GM12878 (cell line): ENCODE data around the gene TPST1. TPM values are rescaled to one million over a fixed set of nuclear protein-coding genes. Genes with fewer than 3 reads are reported as not detected.

ENCODE experiments used
- ATAC-seq: fragments of 200-7000 bp; cut with Tn5 transposase; 3 replicates; pipeline ENCODE4 v1.9.1; 2020; ENCODE audit warnings: mild to moderate bottlenecking, moderate library complexity
- BruUV-seq: library from RNA; stranded (reverse); fragments of 400-500 nt; replicated peaks from 2 replicates; lab custom pipeline; 2021; lab: Mats Ljungman, UMichigan
- CTCF ChIA-PET: fragments of 300-600 bp; sonication (Branson Sonifier 250); formaldehyde crosslinking; extraction: SDS; loops from one replicate; lab custom pipeline; 2021; ENCODE audit warnings: inconsistent platforms; lab: Yijun Ruan, JAX
- POLR2A ChIA-PET: fragments of 350-600 bp; formaldehyde crosslinking; extraction: SDS; loops from one replicate; lab custom pipeline; 2021; ENCODE audit warnings: inconsistent platforms; lab: Charles Lee
- RAD21 ChIA-PET: fragments of 300-600 bp; sonication (Branson Sonifier 250); formaldehyde crosslinking; loops from one replicate; lab custom pipeline; 2023; ENCODE audit warnings: antibody characterized with exemption; ENCODE audit not compliant: unreplicated experiment; lab: Charles Lee
- SMC1A ChIA-PET: fragments of 300-600 bp; sonication (Branson Sonifier 250); formaldehyde crosslinking; loops from one replicate; lab custom pipeline; 2023; ENCODE audit not compliant: unreplicated experiment, uncharacterized antibody; lab: Charles Lee
- DNase-seq: peaks from one replicate; pipeline ENCODE4 v3.0.0-alpha.2; 2011; ENCODE audit warnings: low read depth, low spot score
- FAIRE-seq: peaks from 3 replicates; lab custom pipeline; 2011; peaks lifted over from hg19 to GRCh38; lab: Jason Lieb, UNC
- H2AFZ ChIP-seq: 2 replicates; pipeline ENCODE4 v1.6.0; 2011; ENCODE audit warnings: low read depth, low read length, control low read depth; ENCODE audit not compliant: control insufficient read depth
- H3K27ac ChIP-seq: 2 replicates; pipeline ENCODE4 v1.5.1; 2011; ENCODE audit warnings: control low read depth; ENCODE audit not compliant: control insufficient read depth, insufficient read depth
- H3K27me3 ChIP-seq, 2 experiments: replicated peaks in 1 of 2; 2 replicates each; pipeline versions ENCODE4 v1.6.0 to v1.6.1; 2011; ENCODE audit warnings: low read length in 1 of 2; ENCODE audit not compliant: control insufficient read depth in 2 of 2, insufficient read depth in 2 of 2
- H3K36me3 ChIP-seq, 2 experiments: 2 replicates each; pipeline ENCODE4 v1.5.1; 2011; ENCODE audit warnings: low read length in 1 of 2; ENCODE audit not compliant: control insufficient read depth in 2 of 2, insufficient read depth in 2 of 2
- H3K4me1 ChIP-seq: 2 replicates; pipeline ENCODE4 v1.6.1; 2011; ENCODE audit warnings: mild to moderate bottlenecking, low read length, moderate library complexity, mixed read lengths; ENCODE audit not compliant: control insufficient read depth, insufficient read depth
- H3K4me2 ChIP-seq: 2 replicates; pipeline ENCODE4 v1.6.0; 2011; ENCODE audit warnings: control low read depth; ENCODE audit not compliant: control insufficient read depth, insufficient read depth
- H3K4me3 ChIP-seq: fragments of 200-600 bp; sonication (generic); 2 replicates; pipeline ENCODE4 v1.5.1; 2016
- H3K79me2 ChIP-seq: 2 replicates; pipeline ENCODE4 v1.6.0; 2011; ENCODE audit warnings: low read length; ENCODE audit not compliant: control insufficient read depth, insufficient read depth
- H3K9ac ChIP-seq: 2 replicates; pipeline ENCODE4 v1.8.0; 2011; ENCODE audit warnings: low read length, control low read depth, mixed read lengths; ENCODE audit not compliant: control insufficient read depth, insufficient read depth
- H3K9me3 ChIP-seq: replicated peaks from 3 replicates; pipeline ENCODE4 v1.5.1; 2011; ENCODE audit warnings: mild to moderate bottlenecking, low read length; ENCODE audit not compliant: control insufficient read depth, insufficient read depth
- H4K20me1 ChIP-seq: 2 replicates; pipeline ENCODE4 v1.6.0; 2011; ENCODE audit not compliant: control insufficient read depth, insufficient read depth
- DPF2 ChIP-seq: fragments of 450-650 bp; IDR thresholded peaks from 2 replicates; pipeline ENCODE4 v1.6.1; 2017; ENCODE audit warnings: mild to moderate bottlenecking
- WGBS: methylation state at CpG from one replicate; pipeline ENCODE4 v1.1.6; 2016; ENCODE audit warnings: low lambda C conversion rate; ENCODE audit not compliant: insufficient replicate concordance, insufficient coverage; ENCODE audit errors: missing lambda C conversion rate; 5-methylcytosine and 5-hydroxymethylcytosine counted together
- in situ Hi-C: fragments of 300-500 bp; cut with MboI; formaldehyde crosslinking; loops from 9 replicates; pipeline ENCODE4 v1.14.3; 2018; ENCODE audit warnings: mixed read lengths
- intact Hi-C: fragments of 100-400 bp; cut with micrococcal nuclease; formaldehyde crosslinking; loops from one replicate; pipeline ENCODE4 v1.14.2; 2022; ENCODE audit not compliant: unreplicated experiment
- polyA plus RNA-seq, 11 experiments: library from polyadenylated mRNA; depleted of rRNA in 4 of 11; unstranded in 6 of 11; stranded (reverse) in 5 of 11; fragments of >200 nt; fragmentation: Nextera tagmentation in 4 of 11; fragmentation: Illumina TruSeq in 1 of 11; extraction: Ambion mirVana in 4 of 11; extraction: Trizol in 1 of 11; gene quantifications; 1 replicate in 1 of 11; 2 replicates in 10 of 11; pipeline versions ENCODE4 v1.2.1 to v1.2.3, GENCODE V29; 2011 to 2016; ENCODE audit warnings: inconsistent platforms in 2 of 11, missing spikeins in 2 of 11, low read depth in 1 of 11
- total RNA-seq, 4 experiments: library from RNA; depleted of rRNA in 3 of 4; stranded (reverse); fragments of >200 nt in 3 of 4; fragmentation: Illumina TruSeq in 1 of 4; extraction: Trizol in 1 of 4; gene quantifications; 2 replicates each; pipeline versions ENCODE4 v1.2.1 to v1.2.3, GENCODE V29; 2013 to 2021
- TF ChIP-seq, protein P1 (sequence below): fragments of 450-650 bp; formaldehyde crosslinking; IDR thresholded peaks from 2 replicates; pipeline ENCODE4 v1.5.0; 2022; ENCODE audit warnings: mild to moderate bottlenecking, missing genetic modification characterization
- TF ChIP-seq, protein P2 (sequence below): fragments of 450-650 bp; IDR thresholded peaks from 2 replicates; pipeline ENCODE4 v1.6.1; 2016; ENCODE audit warnings: mild to moderate bottlenecking

TPST1 gene
- total and polyA plus RNA-seq, 10 of the 15 experiments (the other 5 are each of a cell fraction or from before 2014, with no cell fraction given), result 1.1 to 10.6 (median 7.5) TPM

DNA sequence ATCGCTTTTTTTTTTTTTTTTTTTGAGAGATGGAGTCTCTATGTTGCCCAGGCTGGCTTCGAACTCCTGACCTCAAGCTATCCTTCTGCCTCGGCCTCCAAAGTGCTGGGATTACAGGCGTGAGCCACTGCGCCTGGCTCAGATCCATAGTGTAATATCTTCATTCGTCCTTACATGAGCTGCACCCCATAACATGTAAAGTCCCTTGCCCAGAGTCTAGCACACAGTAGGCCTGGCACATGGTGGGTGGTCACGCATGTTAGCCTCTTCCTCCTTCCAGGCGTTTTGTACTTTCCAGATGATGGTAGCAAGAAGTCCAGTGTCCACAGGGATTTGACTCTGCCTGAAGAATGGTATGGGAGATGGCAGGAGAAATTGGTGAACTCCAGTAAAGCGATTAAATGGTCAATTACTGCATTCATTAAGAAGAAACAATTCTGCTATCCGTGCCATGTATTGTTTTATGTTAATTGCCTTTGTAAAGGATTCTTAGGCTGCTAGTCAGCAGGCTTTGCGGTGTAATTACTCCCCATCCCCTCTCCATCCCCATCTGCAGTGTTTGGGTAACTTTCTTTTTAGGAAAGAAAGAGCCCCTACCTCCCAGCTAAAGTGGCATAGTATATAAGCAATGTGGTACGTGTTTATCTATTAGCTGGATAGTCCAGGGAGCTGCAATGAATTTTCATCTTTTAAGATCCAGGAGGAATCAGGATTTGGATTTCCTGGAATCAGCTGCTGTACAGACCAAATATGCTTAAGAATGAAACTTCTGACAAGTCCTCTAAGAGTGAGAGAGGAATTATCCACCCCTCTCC, 1.2 kb downstream of the TPST1 start:
- H4K20me1 ChIP-seq, result no peaks in the 10 kb centered on the region
- FAIRE-seq (no peak), DNase-seq (no peak), ATAC-seq (no peak)
- H2AFZ ChIP-seq, result peak overlapping the region; percentile 92; the same call in 1 of the 2 replicates
- peak overlapping the region; percentile 88 for H3K4me2 ChIP-seq
- ChIA-PET POLR2A (interaction anchor here (0.6 to 1.4 kb wide), 6 partner anchors 15 to 1899 kb away, joined by 3 to 9 read pairs (median 4); no protein-coding TSS in a partner anchor), RAD21 (interaction anchor here (0.6 kb wide), 1 partner anchor 175 kb away, joined by 3 read pairs; no protein-coding TSS in a partner anchor), CTCF (interaction anchor here (0.6 to 1.6 kb wide), 3 partner anchors 12 to 33 kb away, joined by 3 to 4 read pairs (median 3); no protein-coding TSS in a partner anchor), SMC1A (interaction anchor here (0.8 to 1.4 kb wide), 3 partner anchors 10 to 156 kb away, joined by 3 read pairs; no protein-coding TSS in a partner anchor)
- no peaks in the 10 kb centered on the region for H3K79me2 ChIP-seq
- in situ Hi-C loops, result no loop called here
- intact Hi-C loops, result loop anchor here (10.0 kb wide), 2 partner anchors 172 to 288 kb away; no protein-coding TSS in a partner anchor
- H3K27ac ChIP-seq, result no peak overlapping the region
- peak overlapping the region; percentile 69; the same call in 1 of the 2 replicates for H3K9ac ChIP-seq
- TF ChIP-seq DPF2, result peak; percentile 25; the same call in 1 of the 2 replicates
- TF ChIP-seq, protein P1, sequence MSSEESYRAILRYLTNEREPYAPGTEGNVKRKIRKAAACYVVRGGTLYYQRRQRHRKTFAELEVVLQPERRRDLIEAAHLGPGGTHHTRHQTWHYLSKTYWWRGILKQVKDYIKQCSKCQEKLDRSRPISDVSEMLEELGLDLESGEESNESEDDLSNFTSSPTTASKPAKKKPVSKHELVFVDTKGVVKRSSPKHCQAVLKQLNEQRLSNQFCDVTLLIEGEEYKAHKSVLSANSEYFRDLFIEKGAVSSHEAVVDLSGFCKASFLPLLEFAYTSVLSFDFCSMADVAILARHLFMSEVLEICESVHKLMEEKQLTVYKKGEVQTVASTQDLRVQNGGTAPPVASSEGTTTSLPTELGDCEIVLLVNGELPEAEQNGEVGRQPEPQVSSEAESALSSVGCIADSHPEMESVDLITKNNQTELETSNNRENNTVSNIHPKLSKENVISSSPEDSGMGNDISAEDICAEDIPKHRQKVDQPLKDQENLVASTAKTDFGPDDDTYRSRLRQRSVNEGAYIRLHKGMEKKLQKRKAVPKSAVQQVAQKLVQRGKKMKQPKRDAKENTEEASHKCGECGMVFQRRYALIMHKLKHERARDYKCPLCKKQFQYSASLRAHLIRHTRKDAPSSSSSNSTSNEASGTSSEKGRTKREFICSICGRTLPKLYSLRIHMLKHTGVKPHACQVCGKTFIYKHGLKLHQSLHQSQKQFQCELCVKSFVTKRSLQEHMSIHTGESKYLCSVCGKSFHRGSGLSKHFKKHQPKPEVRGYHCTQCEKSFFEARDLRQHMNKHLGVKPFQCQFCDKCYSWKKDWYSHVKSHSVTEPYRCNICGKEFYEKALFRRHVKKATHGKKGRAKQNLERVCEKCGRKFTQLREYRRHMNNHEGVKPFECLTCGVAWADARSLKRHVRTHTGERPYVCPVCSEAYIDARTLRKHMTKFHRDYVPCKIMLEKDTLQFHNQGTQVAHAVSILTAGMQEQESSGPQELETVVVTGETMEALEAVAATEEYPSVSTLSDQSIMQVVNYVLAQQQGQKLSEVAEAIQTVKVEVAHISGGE (CRISPR knock-in tag), result no peak
- TF ChIP-seq, protein P2, sequence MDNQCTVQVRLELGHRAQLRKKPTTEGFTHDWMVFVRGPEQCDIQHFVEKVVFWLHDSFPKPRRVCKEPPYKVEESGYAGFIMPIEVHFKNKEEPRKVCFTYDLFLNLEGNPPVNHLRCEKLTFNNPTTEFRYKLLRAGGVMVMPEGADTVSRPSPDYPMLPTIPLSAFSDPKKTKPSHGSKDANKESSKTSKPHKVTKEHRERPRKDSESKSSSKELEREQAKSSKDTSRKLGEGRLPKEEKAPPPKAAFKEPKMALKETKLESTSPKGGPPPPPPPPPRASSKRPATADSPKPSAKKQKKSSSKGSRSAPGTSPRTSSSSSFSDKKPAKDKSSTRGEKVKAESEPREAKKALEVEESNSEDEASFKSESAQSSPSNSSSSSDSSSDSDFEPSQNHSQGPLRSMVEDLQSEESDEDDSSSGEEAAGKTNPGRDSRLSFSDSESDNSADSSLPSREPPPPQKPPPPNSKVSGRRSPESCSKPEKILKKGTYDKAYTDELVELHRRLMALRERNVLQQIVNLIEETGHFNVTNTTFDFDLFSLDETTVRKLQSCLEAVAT, result 0 out of 2 replicates have a peak, but pooled peaks have one; percentile 4
- H3K36me3 ChIP-seq, result no peaks in the 10 kb centered on the region
- no peaks in the 10 kb centered on the region for H3K27me3 ChIP-seq
- peak overlapping the region; percentile 94 for H3K4me3 ChIP-seq
- BruUV-seq, result TSS peak; percentile 55
- WGBS, result 77% methylated on average over 11 of the region's 12 CpGs
- peaks cover 6% of the 10 kb centered on the region; the same call in 1 of the 2 replicates for H3K4me1 ChIP-seq
- no peaks in the 10 kb centered on the region for H3K9me3 ChIP-seq
